ENCODE results near the gene STMND1.

Gene STMND1

DNA sequence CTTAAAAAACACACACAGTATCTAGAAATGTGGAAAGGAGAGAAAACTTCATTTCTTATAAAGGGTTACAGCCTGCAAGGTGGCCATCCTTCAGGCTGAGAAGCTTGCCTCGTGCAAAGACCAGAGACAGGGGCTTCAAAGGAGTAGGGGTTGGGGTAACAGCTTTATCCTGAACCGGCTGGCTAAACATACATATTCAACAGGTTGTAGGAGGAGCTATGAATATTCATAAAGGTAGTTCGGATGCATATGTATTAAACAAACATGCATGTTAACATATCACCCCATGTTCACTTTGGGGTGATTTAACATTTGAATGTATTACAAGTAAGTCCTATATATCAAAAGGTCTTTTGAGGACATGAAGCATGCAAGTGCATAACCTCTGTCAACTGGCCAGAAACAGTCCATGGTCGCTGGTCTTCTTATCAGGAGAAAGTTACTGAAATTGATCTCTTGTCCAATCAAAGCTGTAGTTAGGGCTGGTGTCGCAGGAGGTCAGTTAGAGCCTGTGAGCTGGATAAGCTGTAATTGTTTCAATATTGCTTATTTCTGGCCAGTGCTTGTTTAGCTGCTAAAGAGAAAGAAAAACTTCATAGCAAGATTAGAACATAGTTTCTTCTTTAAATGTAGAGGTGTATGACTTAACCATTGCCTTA is 2.3 kb upstream of the STMND1 start:
- no peak for DNase-seq

DNA sequence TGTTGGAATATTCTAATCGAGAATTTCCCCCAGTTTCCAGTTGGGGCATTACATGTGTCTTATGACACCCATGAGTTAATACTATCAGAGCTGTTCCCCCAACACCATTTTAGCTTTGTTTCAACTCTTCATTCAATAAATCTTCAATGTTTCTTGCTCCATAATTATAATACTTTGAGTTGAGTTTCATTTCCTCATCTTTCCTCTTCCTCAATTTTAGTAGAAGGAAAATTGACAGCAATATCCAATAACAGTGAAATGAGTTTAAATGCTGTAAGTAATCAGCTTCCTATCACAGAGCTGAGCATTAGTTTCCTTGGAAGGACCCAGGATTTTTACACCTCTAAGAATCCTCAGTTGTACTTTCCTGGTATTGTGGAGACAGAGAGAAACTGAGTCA is 1.0 kb upstream of the STMND1 start:
- DNase-seq = no peak

DNA sequence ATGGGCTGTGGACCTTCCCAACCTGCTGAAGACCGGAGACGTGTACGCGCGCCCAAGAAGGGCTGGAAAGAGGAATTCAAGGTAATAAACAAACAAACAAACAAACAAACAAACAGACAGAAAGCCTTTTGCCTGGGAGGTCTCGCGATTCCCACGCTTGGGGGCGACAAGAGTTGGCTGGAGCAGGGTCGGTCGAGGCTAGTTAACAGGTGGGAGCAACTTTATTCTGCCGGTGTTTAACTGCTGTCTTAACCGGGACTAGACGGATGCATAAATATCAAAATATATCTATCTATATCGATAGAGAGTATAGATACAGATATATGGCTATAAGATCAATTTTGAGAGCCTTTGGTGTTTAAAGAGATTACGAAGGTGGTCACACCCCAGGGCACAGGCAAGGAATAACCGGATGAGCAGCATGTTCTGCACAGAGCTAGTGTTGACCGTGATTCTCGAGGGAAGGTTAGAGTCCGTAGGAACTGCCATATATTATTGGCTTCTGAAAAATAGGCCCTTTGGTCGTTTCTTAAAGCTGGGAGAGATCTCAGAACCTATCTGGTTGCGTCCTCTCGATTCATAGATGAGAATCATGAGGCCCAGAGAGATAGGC is 514 bp downstream of the STMND1 start:
- DNase-seq = no peak

DNA sequence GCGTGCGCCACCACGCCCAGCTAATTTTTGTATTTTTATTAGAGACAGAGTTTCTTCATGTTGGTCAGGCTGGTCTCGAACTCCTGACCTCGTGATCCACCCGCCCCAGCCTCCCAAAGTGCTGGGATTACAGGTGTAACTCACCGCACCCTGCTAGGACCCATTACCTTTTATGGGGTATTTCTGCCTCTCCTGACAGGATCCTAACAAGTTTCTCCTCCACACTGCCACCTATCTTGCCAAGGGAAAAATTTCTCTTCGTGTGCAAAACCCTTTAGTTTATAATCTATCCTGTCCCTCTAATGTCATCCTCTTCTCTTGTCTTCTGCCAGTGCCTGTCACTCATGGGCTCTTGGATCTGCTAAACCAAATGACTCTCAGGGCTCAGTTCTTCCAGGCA is 1.9 kb downstream of the STMND1 start:
- no peak for DNase-seq

DNA sequence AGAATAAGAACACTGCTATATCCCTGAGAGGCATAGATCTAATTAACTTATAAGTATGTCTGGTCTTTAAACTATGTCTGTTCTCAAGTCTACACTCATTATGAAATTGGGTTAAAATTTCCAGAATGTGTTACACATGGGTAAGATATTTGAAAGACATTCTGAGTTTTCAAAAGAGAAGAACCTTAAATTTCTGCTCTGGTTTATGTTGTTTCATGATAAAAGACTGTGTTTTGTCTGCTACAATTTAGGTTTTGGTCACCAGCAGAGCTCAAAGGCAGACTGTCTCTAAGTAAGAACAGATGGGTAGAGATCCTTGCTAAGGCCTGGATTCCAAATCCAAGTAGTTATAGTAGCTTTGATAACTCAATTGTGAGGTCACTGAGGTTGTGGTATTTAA is 6.0 kb downstream of the STMND1 start:
- no peak for DNase-seq

DNA sequence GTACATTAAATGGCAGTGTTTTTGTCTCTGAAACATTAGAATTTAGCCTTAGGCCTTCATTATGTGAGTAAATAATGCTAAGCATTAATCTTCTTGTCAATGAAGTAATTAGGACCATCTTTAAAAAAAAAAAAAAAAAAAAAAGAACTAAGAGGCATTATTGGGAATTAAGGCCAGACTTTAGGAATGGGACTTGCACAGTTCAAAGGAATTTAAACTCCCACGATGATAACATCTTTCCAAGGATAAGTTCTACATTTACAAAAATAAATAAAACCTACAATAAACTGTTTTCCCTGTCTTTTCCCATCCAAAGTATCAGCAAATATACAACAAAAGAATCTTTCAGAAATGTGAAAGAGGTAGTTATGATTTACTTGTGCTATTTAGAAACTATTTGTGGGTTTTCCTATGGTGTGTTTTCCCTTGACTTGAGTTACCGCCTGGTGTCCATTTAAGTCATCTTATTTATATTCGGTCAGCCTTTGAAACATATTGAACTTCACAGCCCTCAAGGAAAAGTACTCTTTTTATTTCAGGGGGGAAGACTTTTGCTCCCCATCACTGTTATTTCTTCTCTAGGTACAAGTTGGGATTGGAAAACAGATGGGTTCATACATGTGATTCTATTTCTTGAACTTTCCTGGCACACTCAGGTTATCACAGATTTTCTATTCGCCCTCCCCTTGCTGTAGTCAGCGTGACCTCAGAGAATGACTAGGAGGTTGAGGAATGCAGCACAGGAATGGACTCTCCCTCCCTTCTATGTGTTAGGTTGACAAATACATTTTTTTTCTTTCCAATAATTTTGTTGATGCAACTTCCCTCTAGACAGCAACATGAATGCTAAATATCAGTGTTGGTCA is 13.6 kb downstream of the STMND1 start:
- no peak for DNase-seq

DNA sequence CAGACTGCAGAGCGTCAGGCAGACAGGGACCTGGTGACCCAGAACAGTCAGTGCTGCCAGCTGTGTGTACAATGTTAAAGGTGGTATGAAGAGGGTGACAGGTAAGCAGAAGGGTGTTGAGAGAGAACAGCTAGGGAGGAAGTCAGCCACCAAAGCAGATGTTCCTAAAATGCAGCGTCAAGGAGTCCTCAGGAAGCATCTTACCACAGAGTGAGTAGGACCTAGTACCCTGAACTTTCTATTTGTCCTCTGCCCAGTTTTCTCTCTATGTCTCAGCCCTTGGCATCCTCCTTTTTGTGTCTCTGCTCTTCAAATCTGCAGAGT is 14.2 kb downstream of the STMND1 start:
- no peak for DNase-seq

DNA sequence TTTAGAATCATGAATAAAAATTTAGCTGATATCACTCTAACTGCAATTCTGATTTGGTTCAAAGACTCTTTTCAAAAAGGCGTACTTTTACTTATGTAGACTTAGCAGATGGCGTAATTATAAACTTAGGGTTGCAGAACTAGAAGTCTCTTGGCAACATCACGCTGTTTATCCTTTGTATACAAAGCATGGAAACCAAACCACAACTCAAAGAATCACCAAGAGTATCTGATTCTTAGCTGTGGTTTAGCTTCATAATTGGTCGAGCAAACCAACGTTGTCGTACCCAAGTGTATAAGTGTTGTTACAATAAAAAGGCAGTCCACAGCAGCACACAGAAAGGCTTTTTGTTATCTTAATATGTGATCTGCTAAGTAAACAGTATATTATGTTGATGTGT is 18.2 kb downstream of the STMND1 start:
- no peak for DNase-seq

DNA sequence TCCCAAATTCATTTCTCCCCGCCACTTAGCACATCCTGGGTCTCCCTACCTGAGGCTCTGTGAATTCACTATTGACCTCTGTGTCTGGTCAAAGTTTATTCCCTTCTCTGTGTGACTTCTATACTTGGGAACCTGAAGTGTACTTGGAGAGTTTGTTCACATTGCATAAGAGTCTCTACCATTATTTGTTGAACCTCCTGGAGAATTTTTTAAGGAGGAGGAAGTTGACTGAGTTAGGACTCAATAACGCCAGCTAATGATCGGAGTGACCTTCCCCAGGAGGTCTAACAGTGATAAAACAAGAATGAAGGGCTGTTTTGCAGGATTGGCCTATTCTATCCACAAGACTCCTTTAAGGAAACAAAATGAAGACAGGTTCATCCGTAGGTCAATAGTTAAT is 23.6 kb downstream of the STMND1 start:
- DNase-seq = no peak

DNA sequence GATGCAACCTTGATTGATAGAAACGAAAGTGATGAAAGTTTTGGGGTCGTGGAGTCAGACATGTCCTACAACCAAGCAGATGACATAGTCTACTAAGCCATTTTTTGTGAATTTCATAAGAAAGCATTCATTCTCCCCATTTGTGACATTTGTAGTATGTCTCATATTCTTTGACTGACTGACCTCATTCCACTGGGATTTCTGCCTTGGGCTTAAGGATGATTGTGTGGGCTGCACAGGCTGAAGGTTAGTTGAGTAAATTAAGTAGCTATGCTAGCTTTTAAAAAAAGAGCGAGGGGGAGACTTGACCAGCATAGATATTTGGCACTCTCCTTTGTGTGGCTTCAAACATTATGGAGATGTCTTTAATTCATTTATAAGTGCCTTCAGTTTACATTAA is 28.9 kb downstream of the STMND1 start:
- DNase-seq = no peak

DNA sequence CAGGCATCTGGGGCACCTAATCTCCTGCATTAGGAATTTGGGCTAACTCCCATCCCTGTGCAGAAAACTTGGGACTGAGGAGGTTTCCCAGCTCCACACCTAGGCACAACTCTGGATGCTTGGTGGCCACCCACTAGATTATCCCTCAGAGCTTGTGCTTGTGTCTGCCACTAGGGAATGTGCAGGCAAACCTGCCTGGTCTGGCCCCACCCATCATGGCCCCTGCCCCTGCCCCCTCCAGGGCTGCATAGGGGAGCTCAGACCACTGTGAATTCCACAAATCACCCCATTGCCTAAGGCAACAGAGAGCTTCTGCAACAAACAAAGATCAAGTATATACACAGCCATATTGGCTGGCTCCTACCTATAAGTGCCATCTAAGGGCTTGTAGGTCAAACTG is 31.1 kb downstream of the STMND1 start:
- DNase-seq = no peak

DNA sequence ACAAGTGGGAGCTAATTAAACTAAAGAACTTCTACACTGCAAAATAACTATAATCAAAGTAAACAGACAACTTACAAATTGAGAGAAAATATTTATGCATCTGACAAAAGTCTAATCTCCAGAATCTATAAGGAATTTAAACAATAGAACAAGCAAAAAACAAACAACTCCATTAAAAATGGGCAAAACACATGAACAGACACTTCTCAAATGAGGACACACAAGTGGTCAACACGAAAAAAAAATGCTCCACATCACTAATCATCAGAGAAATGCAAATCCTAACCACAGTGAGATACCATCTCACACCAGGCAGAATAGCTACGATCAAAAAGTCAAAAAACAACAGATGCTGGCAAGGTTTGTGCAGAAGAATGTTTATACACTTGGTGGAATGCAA is 36.2 kb downstream of the STMND1 start:
- no peak for DNase-seq

DNA sequence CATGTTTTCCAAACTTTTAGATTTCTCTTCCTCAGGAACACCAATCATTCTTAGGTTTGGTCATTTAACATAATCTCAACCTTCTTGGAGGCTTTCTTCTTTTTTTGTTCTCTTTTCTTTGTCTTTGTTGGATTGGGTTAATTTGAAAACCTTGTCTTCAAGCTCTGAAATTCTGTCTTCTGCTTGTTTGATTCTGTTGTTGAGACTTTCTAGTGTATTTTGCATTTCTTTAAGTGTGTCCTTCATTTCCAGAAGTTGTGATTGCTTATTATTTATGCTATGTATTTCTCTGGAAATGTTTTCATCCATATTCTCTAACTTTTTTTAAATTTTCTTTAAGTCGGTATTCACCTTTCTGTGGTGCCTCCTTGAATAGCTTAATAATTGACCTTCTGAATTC is 42.2 kb downstream of the STMND1 start:
- no peak for DNase-seq

DNA sequence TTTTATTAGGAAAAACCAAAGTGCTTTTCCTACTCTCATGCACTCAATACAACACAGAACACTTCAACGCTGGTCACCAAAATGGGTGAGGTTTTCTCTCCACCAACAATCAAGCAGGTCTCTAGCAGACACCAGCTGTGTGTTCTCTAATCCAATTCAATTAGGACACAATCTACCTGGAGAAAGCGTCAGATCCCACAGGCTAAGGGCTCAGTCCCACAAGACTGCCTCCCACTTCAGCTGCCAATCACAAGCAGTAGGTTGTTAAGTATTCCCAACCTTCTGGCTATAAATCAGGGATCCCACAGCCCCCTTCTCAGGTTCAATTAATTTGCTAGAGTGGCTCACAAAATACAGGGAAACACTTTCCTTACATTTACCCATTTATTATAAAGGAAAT is 47.7 kb downstream of the STMND1 start:
- peak; percentile 71 for DNase-seq

DNA sequence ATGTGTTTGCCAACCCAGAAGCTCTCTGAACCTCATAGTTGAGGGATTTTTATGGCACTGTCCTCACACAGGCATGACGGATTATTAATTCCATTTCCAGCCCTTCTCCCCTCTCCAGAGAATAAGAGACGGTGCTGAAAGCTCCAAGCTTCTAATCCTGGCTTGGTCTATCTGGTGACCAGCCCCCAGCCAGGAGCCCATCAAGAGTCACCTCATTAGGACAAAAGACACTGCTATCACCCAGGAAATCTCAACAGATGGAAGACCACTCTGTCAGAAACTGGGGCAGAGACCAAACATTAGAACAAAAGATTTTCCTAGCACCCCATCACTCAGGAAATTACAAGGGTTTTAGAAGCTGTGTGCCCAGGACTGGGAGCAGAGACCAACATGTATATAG is 48.2 kb downstream of the STMND1 start:
- no peak for DNase-seq

DNA sequence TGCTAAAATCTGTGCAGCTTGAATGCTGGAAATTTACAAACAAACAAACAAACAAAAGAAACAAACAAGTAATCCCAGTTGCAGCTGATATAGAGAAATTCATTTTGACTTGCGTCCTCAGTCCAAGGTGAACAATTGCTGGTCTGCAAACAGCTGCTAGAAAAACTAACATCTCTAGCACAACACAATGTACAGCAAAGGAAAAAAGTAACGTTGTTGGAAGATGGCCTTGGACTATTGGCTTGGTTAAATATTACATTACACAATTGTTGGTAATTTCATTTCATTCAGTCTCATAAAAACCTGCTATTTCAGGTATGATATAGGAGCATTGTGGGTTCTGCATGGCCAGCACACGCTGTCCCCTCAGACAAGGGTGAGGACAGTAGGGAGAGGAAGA is 50.0 kb downstream of the STMND1 start:
- no peak for DNase-seq

DNA sequence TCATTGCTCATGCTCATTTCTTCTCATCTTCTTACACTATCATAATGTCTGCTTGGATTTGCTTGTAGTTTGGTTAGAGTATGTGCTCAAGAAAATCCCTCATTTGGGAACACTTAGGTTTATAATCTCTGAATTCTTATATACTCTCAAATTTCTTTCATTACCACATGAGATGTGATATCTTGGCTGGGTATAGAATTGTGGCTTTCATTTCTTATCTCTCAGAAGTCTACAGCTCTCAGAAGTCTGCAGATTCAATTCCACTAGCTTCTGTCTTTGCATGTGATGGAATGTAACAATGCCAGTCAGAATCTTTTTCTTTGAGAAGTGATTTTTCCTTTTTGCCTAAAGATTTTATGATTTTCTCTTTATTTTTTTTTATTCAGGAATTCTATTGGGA is 50.9 kb downstream of the STMND1 start:
- no peak for DNase-seq

DNA sequence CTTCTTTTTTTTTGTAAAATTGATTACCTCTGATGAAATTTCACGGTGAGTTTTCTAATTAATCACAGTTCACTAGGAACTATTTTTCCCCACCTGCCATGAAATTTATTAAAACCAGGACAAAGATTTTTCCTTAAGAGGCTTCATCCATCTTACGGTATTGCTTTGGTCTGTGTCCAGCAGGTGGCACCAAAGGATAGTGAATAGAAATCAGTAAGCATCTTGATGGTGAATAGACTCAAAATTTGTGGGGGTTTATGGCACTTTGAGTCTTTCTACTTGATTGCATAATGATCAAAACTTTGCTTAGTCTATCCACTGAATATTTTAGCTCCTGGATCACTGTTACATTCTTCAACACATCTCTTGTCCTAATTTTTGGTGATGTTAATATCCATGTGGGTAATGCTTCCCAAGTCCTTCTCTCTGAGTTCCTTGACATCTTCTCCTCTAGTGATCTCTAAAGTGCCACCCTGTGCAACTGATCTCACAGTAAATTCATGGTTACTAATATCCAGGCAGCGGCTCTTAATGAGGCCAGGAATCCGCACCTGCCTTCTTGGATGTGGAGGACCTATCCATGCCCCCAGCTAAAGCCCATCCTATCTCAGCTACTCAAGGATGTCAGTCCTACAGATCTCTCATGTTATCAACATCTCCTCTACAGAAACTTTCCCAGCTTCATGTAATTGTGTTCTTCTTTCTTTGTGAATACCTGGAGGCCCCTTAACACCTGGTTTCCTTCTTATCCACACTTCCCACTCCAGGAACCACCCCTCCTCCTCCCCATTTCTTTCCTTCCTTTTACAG is 54.5 kb downstream of the STMND1 start:
- DNase-seq = peak; percentile 71

DNA sequence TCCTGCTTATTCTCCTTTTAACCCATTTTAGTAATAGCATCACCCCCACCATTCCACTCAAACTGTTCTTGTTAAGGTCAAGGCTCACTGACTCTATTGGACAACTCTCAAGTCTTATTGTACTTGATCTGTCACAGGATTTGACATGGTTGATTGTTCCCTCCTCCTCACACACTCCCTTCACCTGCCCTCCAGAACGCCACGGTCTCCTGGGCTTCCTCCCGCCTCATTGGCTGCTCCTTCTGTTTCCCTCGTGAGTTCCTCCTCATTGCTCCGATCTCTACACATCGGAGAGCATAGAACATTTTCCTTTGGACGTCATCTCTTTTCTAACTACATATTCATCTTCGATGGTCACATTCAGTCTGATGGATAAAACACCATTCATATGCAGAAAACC is 55.1 kb downstream of the STMND1 start:
- no peak for DNase-seq

DNA sequence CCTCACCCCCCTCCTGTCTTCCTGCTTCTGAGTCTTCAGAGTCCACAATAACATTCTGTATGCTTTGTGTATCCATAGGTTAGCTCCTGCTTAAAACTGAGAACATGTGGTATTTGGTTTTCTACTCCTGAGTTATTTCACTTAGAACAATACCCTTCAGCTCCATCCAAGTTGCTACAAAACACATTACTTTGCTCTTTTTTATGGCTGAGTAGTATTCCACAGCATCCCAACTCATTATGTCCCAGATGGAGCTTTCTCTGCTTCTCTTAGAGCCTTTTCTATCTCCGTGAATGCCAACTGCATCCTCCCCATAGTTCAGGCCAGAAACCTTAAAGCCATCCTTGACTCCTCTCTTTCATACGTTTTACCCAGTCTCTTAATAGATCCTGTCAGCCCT is 55.8 kb downstream of the STMND1 start:
- DNase-seq = no peak

DNA sequence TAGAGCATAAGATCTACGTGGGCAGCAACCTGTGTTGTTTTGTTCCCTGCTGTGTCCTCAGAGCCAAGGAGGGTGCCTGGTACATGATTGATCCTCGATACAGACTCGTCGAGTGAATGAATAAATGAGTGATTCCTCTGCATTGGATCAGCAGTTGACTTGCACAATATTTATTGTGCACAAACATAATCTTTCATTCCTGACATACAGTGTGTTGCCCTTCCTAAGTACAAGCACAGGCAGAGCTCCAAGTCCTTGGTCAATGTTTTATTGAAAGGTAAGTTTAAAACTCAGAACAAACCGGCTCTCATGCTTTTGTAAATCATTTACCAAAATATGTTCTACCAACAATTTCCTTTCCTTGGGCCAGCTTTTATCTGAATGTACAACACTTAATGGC is 57.4 kb downstream of the STMND1 start:
- no peak for DNase-seq

DNA sequence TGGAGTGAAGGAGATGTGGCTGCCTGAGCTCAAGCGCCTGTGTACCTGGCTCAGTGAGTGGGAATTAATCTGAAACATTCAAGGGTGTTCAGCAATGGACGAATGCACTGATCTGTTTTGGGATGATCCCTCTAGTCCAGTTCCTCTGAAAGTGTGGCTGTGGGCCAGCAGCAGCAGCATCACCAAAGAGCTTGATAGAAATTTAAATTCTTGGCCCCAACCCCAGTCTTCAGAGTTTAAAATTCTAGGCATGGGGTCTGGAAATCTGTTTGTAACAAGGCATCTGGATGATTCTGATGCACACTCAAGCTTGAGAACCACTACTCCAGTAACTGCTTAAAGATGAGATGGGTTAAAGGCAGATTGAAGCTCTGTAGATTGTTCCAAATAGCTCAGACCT is 59.2 kb downstream of the STMND1 start:
- no peak for DNase-seq

DNA sequence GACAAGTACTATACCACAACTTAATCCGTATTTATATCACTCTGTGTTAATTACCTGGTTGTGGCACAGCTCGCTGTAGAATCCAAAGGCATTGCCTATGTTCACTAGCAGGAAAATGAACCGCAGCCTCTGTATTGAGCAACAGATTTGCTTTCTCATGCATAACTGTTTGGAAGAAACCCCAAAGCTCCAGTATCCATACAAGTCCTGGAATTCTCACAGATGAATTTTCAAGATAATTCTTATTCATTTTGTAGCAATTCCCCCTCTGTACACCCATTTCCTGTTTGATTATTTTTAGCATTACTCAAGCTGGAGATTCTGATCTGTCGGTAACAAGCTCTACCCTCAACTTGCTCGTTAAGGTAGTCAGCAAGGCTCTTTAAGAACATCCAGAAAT is 63.5 kb downstream of the STMND1 start:
- no peak for DNase-seq

Measured in NCI-H2171 treated with DMSO at 0.1 percent for 48 hours (cell line).